H1 (cell line): ENCODE measurements around the gene KRTAP10-2. TPM values are rescaled to one million over a fixed set of nuclear protein-coding genes. Genes with fewer than 3 reads are reported as not detected.
A peak's percentile ranks its signal among the peaks of the same experiment; 100 is the strongest.
"Not testable (repeated sequence)": the region's sequence is repeated elsewhere in the genome, so short reads cannot be mapped to it uniquely, and the experiment has no call there.

ENCODE experiments used
- CTCF ChIA-PET: fragments of 300-600 bp; sonication (Branson Sonifier 250); formaldehyde crosslinking; loops from one replicate; lab custom pipeline; 2021; ENCODE audit not compliant: partially characterized antibody; lab: Charles Lee
- POLR2A ChIA-PET: fragments of 300-600 bp; sonication (Branson Sonifier 250); formaldehyde crosslinking; loops from one replicate; lab custom pipeline; 2021; ENCODE audit warnings: inconsistent platforms; ENCODE audit not compliant: partially characterized antibody; lab: Charles Lee
- DNase-seq, 2 experiments: peaks; one replicate each; pipeline versions ENCODE4 v3.0.0 to v3.0.0-alpha.2; 2010 to 2022; ENCODE audit warnings: low spot score in 2 of 2, low read depth in 1 of 2, mixed read lengths in 1 of 2
- FAIRE-seq: peaks from 2 replicates; lab custom pipeline; 2011; peaks lifted over from hg19 to GRCh38; lab: Jason Lieb, UNC
- H2AFZ ChIP-seq: 2 replicates; pipeline ENCODE4 v1.8.1; 2012; ENCODE audit warnings: low read length, inconsistent platforms
- H2AK5ac ChIP-seq: 2 replicates; pipeline ENCODE4 v1.6.1; 2013; ENCODE audit warnings: low read depth, low read length
- H2BK120ac ChIP-seq: replicated peaks from 2 replicates; pipeline ENCODE3; 2013; ENCODE audit warnings: low read depth, low read length, inconsistent platforms
- H2BK12ac ChIP-seq: 2 replicates; pipeline ENCODE4 v1.6.1; 2013; ENCODE audit warnings: low read depth, low read length
- H2BK15ac ChIP-seq: 2 replicates; pipeline ENCODE4 v1.6.1; 2013; ENCODE audit warnings: low read length
- H2BK20ac ChIP-seq: 2 replicates; pipeline ENCODE4 v1.6.1; 2013; ENCODE audit warnings: low read length
- H2BK5ac ChIP-seq: 2 replicates; pipeline ENCODE4 v1.6.1; 2013; ENCODE audit warnings: low read depth, low read length
- H3K14ac ChIP-seq: 2 replicates; pipeline ENCODE4 v1.6.1; 2013; ENCODE audit warnings: inconsistent platforms; ENCODE audit not compliant: insufficient read length
- H3K18ac ChIP-seq: 2 replicates; pipeline ENCODE4 v1.6.1; 2013; ENCODE audit warnings: low read length; ENCODE audit errors: extremely low read depth
- H3K23ac ChIP-seq: 2 replicates; pipeline ENCODE4 v1.6.1; 2013; ENCODE audit warnings: inconsistent platforms; ENCODE audit not compliant: insufficient read length
- H3K23me2 ChIP-seq: 2 replicates; pipeline ENCODE4 v1.6.1; 2013; ENCODE audit warnings: low read depth, low read length
- H3K27ac ChIP-seq: 2 replicates; pipeline ENCODE4 v1.6.1; 2011; ENCODE audit warnings: low read depth, low read length, inconsistent platforms
- H3K27me3 ChIP-seq, 4 experiments: replicated peaks in 1 of 4; 1 replicate in 1 of 4; 2 replicates in 3 of 4; pipeline versions ENCODE4 v1.6.1 to v1.8.1; 2011 to 2013; ENCODE audit warnings: low read length in 3 of 4, mild to moderate bottlenecking in 3 of 4, inconsistent platforms in 2 of 4, mixed read lengths in 2 of 4, moderate library complexity in 1 of 4; ENCODE audit not compliant: control insufficient read depth in 3 of 4, insufficient read depth in 3 of 4; ENCODE audit errors: extremely low read depth in 1 of 4
- H3K36me3 ChIP-seq, 4 experiments: 2 replicates each; pipeline versions ENCODE4 v1.6.1 to v1.8.1; 2011 to 2013; ENCODE audit warnings: mild to moderate bottlenecking in 4 of 4, low read length in 3 of 4, moderate library complexity in 2 of 4, control low read depth in 1 of 4, inconsistent platforms in 1 of 4; ENCODE audit not compliant: insufficient read depth in 4 of 4, control insufficient read depth in 2 of 4
- H3K4ac ChIP-seq: replicated peaks from 2 replicates; pipeline ENCODE3; 2013; ENCODE audit warnings: low read length, low read depth, mixed read lengths, inconsistent platforms; ENCODE audit not compliant: insufficient read length
- H3K4me1 ChIP-seq, 4 experiments: replicated peaks in 1 of 4; 1 replicate in 1 of 4; 2 replicates in 3 of 4; pipeline versions ENCODE4 v1.6.1 to v1.8.1; 2011 to 2013; ENCODE audit warnings: low read length in 3 of 4, inconsistent platforms in 2 of 4, mixed read lengths in 1 of 4; ENCODE audit not compliant: insufficient read depth in 4 of 4, control insufficient read depth in 3 of 4
- H3K4me2 ChIP-seq, 2 experiments: 2 replicates each; pipeline versions ENCODE4 v1.6.1 to v1.8.1; 2011 to 2013; ENCODE audit warnings: low read depth in 2 of 2, low read length in 2 of 2, control low read depth in 1 of 2, inconsistent platforms in 1 of 2, mild to moderate bottlenecking in 1 of 2; ENCODE audit not compliant: insufficient read depth in 1 of 2
- H3K4me3 ChIP-seq, 4 experiments: fragments of 200-600, 300-600 bp in 1 of 4; sonication (generic), shearing (Covaris generic), sonication (Bioruptor Twin) in 1 of 4; 2 replicates each; pipeline versions ENCODE4 v1.5.1 to v1.8.1; 2011 to 2016; ENCODE audit warnings: low read length in 4 of 4, low read depth in 3 of 4, control low read depth in 2 of 4, inconsistent platforms in 2 of 4, mild to moderate bottlenecking in 2 of 4, mixed read lengths in 1 of 4, moderate library complexity in 1 of 4; ENCODE audit not compliant: insufficient read depth in 2 of 4; ENCODE audit errors: extremely low read depth in 1 of 4
- H3K56ac ChIP-seq: replicated peaks from 2 replicates; pipeline ENCODE3; 2013; ENCODE audit warnings: low read depth, mild to moderate bottlenecking, mixed read lengths, low read length, inconsistent platforms; ENCODE audit not compliant: insufficient read length
- H3K79me1 ChIP-seq: 2 replicates; pipeline ENCODE4 v1.6.1; 2013; ENCODE audit warnings: low read depth, low read length, control low read depth
- H3K79me2 ChIP-seq, 2 experiments: 2 replicates each; pipeline versions ENCODE4 v1.6.1 to v1.8.1; 2012 to 2013; ENCODE audit warnings: low read length in 2 of 2, mild to moderate bottlenecking in 2 of 2, inconsistent platforms in 1 of 2; ENCODE audit not compliant: insufficient read depth in 2 of 2, control insufficient read depth in 1 of 2
- H3K9ac ChIP-seq, 4 experiments: replicated peaks in 1 of 4; 1 replicate in 1 of 4; 2 replicates in 3 of 4; pipeline versions ENCODE4 v1.6.1 to v1.8.1; 2011 to 2013; ENCODE audit warnings: low read depth in 3 of 4, low read length in 3 of 4, control low read depth in 2 of 4, mild to moderate bottlenecking in 2 of 4, moderate library complexity in 2 of 4, inconsistent platforms in 1 of 4; ENCODE audit errors: extremely low read depth in 1 of 4
- H3K9me3 ChIP-seq, 2 experiments: 2 replicates each; pipeline versions ENCODE4 v1.6.1 to v1.8.1; 2012 to 2013; ENCODE audit warnings: mild to moderate bottlenecking in 2 of 2, moderate library complexity in 2 of 2, control low read depth in 1 of 2, inconsistent platforms in 1 of 2, low read depth in 1 of 2, low read length in 1 of 2, mixed read lengths in 1 of 2; ENCODE audit not compliant: insufficient read depth in 2 of 2
- H4K20me1 ChIP-seq, 2 experiments: replicated peaks in 1 of 2; 2 replicates each; pipeline versions ENCODE3 to v1.8.1; 2011 to 2013; ENCODE audit warnings: inconsistent platforms in 2 of 2, low read length in 2 of 2, mild to moderate bottlenecking in 1 of 2; ENCODE audit not compliant: insufficient read depth in 2 of 2, control insufficient read depth in 1 of 2
- H4K5ac ChIP-seq: 2 replicates; pipeline ENCODE4 v1.6.1; 2013; ENCODE audit warnings: low read length, low read depth, mixed read lengths, inconsistent platforms; ENCODE audit not compliant: insufficient read length
- H4K8ac ChIP-seq: 2 replicates; pipeline ENCODE4 v1.8.0; 2013; ENCODE audit warnings: mild to moderate bottlenecking, moderate library complexity, low read length, inconsistent platforms; ENCODE audit not compliant: insufficient read depth; ENCODE audit errors: extremely low read depth
- H4K91ac ChIP-seq: replicated peaks from 2 replicates; pipeline ENCODE3; 2013; ENCODE audit warnings: low read length, mixed read lengths, inconsistent platforms; ENCODE audit not compliant: insufficient read length
- WGBS, 2 experiments: shearing (Covaris generic) in 1 of 2; methylation state at CpG; one replicate each; pipeline versions ENCODE4 v1.1.6 to v1.1.7; 2013 to 2015; ENCODE audit warnings: low lambda C conversion rate in 2 of 2, mixed read lengths in 2 of 2, inconsistent platforms in 1 of 2, low coverage in 1 of 2, missing lambda C conversion rate in 1 of 2; ENCODE audit not compliant: insufficient replicate concordance in 2 of 2, insufficient coverage in 1 of 2, insufficient read length in 1 of 2; ENCODE audit errors: extremely low coverage in 1 of 2, missing lambda C conversion rate in 1 of 2; 5-methylcytosine and 5-hydroxymethylcytosine counted together
- polyA plus RNA-seq, 7 experiments: library from polyadenylated mRNA; depleted of rRNA in 3 of 7; stranded (reverse) in 5 of 7; unstranded in 2 of 7; fragments of >200 nt in 5 of 7; fragments of 200-250 nt in 2 of 7; gene quantifications; 1 replicate in 5 of 7; 2 replicates in 1 of 7; 4 replicates in 1 of 7; pipeline versions ENCODE4 v1.2.1 to v1.2.3, GENCODE V29; 2011 to 2013; ENCODE audit warnings: missing spikeins in 2 of 7, mixed read lengths in 2 of 7
- total RNA-seq: library from RNA; stranded (reverse); fragmentation: NEBNext Ultra II Directional; extraction: Animal tissue kit (Norgen Biotek cat#: 25700); gene quantifications from 2 replicates; pipeline ENCODE4 v1.2.1, GENCODE V29; 2021

Gene KRTAP10-2
- total and polyA plus RNA-seq, 2 of the 8 experiments (the other 6 are each of a cell fraction or from before 2014, with no cell fraction given): 0.11 TPM; not detected in 1

DNA sequence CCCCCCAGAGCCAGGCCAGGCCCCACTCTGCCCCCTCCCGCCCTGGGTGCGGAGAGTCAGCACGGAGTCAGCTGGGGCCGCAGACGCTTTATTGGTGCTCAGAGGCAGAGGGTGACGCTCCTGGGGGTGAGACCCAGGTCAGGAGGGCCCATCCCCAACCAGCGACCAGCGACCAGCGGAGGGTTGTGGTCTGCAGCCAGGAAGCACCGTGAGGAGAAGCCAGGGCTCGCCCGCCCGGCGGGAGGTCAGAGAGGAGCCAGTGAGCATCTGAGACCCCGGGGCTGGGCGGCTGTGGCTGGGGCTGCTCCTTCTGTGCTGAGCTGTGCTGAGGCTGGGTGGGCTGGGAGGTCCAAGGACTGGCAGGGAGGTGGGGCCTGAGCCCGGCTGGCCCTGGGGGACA, 1.0 kb downstream of the KRTAP10-2 start:
- CTCF ChIA-PET: interaction anchor here (0.7 to 2.3 kb wide), 9 partner anchors 9 to 243 kb away, joined by 3 to 8 read pairs (median 4); no protein-coding TSS in a partner anchor
- H4K8ac ChIP-seq: peak overlapping the region; percentile 71
- peak in 1 of 2 experiments; percentile 50 for DNase-seq
- H2AK5ac ChIP-seq: 0 out of 2 replicates have a peak overlapping the region, but pooled peaks have one; percentile 82
- H3K27ac ChIP-seq, H3K23ac ChIP-seq, H2BK120ac ChIP-seq, H4K20me1 ChIP-seq, H3K79me1 ChIP-seq, H2AFZ ChIP-seq, H3K23me2 ChIP-seq, H2BK15ac ChIP-seq, H3K4ac ChIP-seq, H3K56ac ChIP-seq, H3K27me3 ChIP-seq, H3K9me3 ChIP-seq, H3K4me2 ChIP-seq, H3K14ac ChIP-seq, H4K5ac ChIP-seq, FAIRE-seq, H3K4me3 ChIP-seq, H2BK20ac ChIP-seq, H3K36me3 ChIP-seq, H3K9ac ChIP-seq, H3K79me2 ChIP-seq: not testable (repeated sequence)
- peak overlapping the region; percentile 98 for H2BK12ac ChIP-seq
- peak overlapping the region; percentile 78 for H3K18ac ChIP-seq
- peak overlapping the region; percentile 85 for H4K91ac ChIP-seq
- POLR2A ChIA-PET: interaction anchor here (1.1 to 1.6 kb wide), 5 partner anchors 11 to 216 kb away, joined by 3 to 4 read pairs (median 4); partner anchors contain the start of gene KRTAP10-1
- H2BK5ac ChIP-seq: peak overlapping the region; percentile 61
- WGBS, 2 experiments: 75% methylated on average over 10 of the region's 17 CpGs; no CpG with 5 or more reads in 1 of the 2 experiments
- H3K4me1 ChIP-seq: peaks cover 9 to 35% (median 17%) of the 10 kb centered on the region in 4 experiments
